Smooth muscle cell (in vitro differentiated cells): ENCODE results near the gene TGFB1. TPM values are rescaled to one million over a fixed set of nuclear protein-coding genes. Genes with fewer than 3 reads are reported as not detected.

Experiments used
- DNase-seq: peaks from one replicate; lab custom pipeline; 2025; ENCODE audit not compliant: unreplicated experiment; lab: John Stamatoyannopoulos, UW
- H2AFZ ChIP-seq: fragments of 200-600 bp; sonication (generic); 2 replicates; pipeline ENCODE4 v1.6.0; 2016; ENCODE audit warnings: antibody characterized with exemption, low read depth, mild to moderate bottlenecking
- H3F3A ChIP-seq: fragments of 200-600 bp; sonication (generic); 2 replicates; pipeline ENCODE4 v1.6.0; 2017; ENCODE audit warnings: antibody characterized with exemption, low read depth
- H3K27ac ChIP-seq: fragments of 200-600 bp; sonication (generic); 2 replicates; pipeline ENCODE4 v1.5.1; 2016; ENCODE audit warnings: low read depth, mild to moderate bottlenecking
- H3K27me3 ChIP-seq: fragments of 200-600 bp; sonication (generic); 2 replicates; pipeline ENCODE4 v1.6.1; 2016; ENCODE audit warnings: low read depth, mild to moderate bottlenecking
- H3K36me3 ChIP-seq: fragments of 200-600 bp; sonication (generic); 2 replicates; pipeline ENCODE4 v1.5.1; 2016; ENCODE audit warnings: low read depth
- H3K4me1 ChIP-seq: fragments of 200-600 bp; sonication (generic); 2 replicates; pipeline ENCODE4 v1.5.1; 2016; ENCODE audit warnings: low read depth
- H3K4me2 ChIP-seq: fragments of 200-600 bp; sonication (generic); 2 replicates; pipeline ENCODE4 v1.6.0; 2016; ENCODE audit warnings: mild to moderate bottlenecking
- H3K4me3 ChIP-seq: fragments of 200-600 bp; sonication (generic); 2 replicates; pipeline ENCODE4 v1.5.1; 2016; ENCODE audit warnings: mild to moderate bottlenecking
- H3K79me2 ChIP-seq: fragments of 200-600 bp; sonication (generic); 2 replicates; pipeline ENCODE4 v1.6.0; 2016; ENCODE audit warnings: low read depth, mild to moderate bottlenecking
- H3K9ac ChIP-seq: fragments of 200-600 bp; sonication (generic); 2 replicates; pipeline ENCODE4 v1.6.0; 2016; ENCODE audit warnings: low read depth
- H3K9me3 ChIP-seq: fragments of 200-600 bp; sonication (generic); replicated peaks from 2 replicates; pipeline ENCODE4 v1.5.1; 2016; ENCODE audit warnings: low read depth
- H4K20me1 ChIP-seq: fragments of 200-600 bp; sonication (generic); 2 replicates; pipeline ENCODE4 v1.6.0; 2016; ENCODE audit warnings: low read depth
- CTCF ChIP-seq: fragments of 200-600 bp; sonication (generic); IDR thresholded peaks from 2 replicates; pipeline ENCODE4 v1.5.1; 2017; ENCODE audit warnings: borderline replicate concordance, mild to moderate bottlenecking, antibody characterized with exemption; ENCODE audit not compliant: insufficient read depth, poor library complexity, severe bottlenecking
- WGBS: methylation state at CpG from one replicate; pipeline ENCODE4 v1.1.7; 2016; ENCODE audit warnings: low lambda C conversion rate; 5-methylcytosine and 5-hydroxymethylcytosine counted together
- polyA plus RNA-seq: library from polyadenylated mRNA; unstranded; fragments of >200 nt; fragmentation: Nextera tagmentation; extraction: Ambion mirVana; gene quantifications from 2 replicates; pipeline ENCODE4 v1.2.1, GENCODE V29; 2016
- total RNA-seq: library from RNA; depleted of rRNA; stranded (reverse); fragments of >200 nt; gene quantifications from 2 replicates; pipeline ENCODE4 v1.2.3, GENCODE V29; 2014

The TGFB1 gene
- total and polyA plus RNA-seq, 2 experiments from 2014 or later: 51.7 to 199 TPM

GRCh38 chr19:41369769-41370168 lies 16.0 kb upstream of the TGFB1 start:
- Histone ChIP-seq H3K27me3 (no peaks in the 10 kb centered on the region), H3K9me3 (no peaks in the 10 kb centered on the region), H3F3A (peaks cover 3% of the 10 kb centered on the region), H4K20me1 (no peaks in the 10 kb centered on the region), H3K4me3 (no peak overlapping the region), H3K4me2 (no peak overlapping the region), H3K9ac (no peak overlapping the region), H3K4me1 (peaks cover 2% of the 10 kb centered on the region), H2AFZ (no peak overlapping the region), H3K27ac (no peak overlapping the region), H3K79me2 (peaks cover 52% of the 10 kb centered on the region), H3K36me3 (no peaks in the 10 kb centered on the region)
- WGBS: 100% methylated on average over 2 of the region's 2 CpGs
- TF ChIP-seq CTCF: no peak
- no peak for DNase-seq

GRCh38 chr19:41367848-41368301 lies 14.2 kb upstream of the TGFB1 start:
- Histone ChIP-seq H3K4me3 (no peak overlapping the region), H3K4me1 (peaks cover 5% of the 10 kb centered on the region), H2AFZ (no peak overlapping the region), H3K27ac (peak overlapping the region; percentile 84), H3K9me3 (no peaks in the 10 kb centered on the region), H4K20me1 (no peaks in the 10 kb centered on the region), H3F3A (peaks cover 3% of the 10 kb centered on the region), H3K4me2 (peak overlapping the region; percentile 7), H3K79me2 (peaks cover 52% of the 10 kb centered on the region), H3K36me3 (no peaks in the 10 kb centered on the region), H3K27me3 (no peaks in the 10 kb centered on the region), H3K9ac (no peak overlapping the region)
- no peak for DNase-seq
- no peak for TF ChIP-seq CTCF
- 17% methylated on average over 6 of the region's 6 CpGs for WGBS

GRCh38 chr19:41366089-41366488 lies 12.4 kb upstream of the TGFB1 start:
- Histone ChIP-seq H3K36me3 (no peaks in the 10 kb centered on the region), H3K4me1 (peaks cover 5% of the 10 kb centered on the region), H3K4me2 (no peak overlapping the region), H3K27me3 (no peaks in the 10 kb centered on the region), H3K4me3 (no peak overlapping the region), H3K27ac (peak overlapping the region; percentile 84), H3K9me3 (no peaks in the 10 kb centered on the region), H3K79me2 (peaks cover 39% of the 10 kb centered on the region), H2AFZ (no peak overlapping the region), H4K20me1 (no peaks in the 10 kb centered on the region), H3F3A (peaks cover 3% of the 10 kb centered on the region), H3K9ac (no peak overlapping the region)
- peak; percentile 14 for TF ChIP-seq CTCF
- no peak for DNase-seq
- WGBS: 94% methylated on average over 1 of the region's 1 CpG

GRCh38 chr19:41364524-41365391 lies 11.0 kb upstream of the TGFB1 start:
- Histone ChIP-seq H3K36me3 (no peaks in the 10 kb centered on the region), H2AFZ (peak overlapping the region; percentile 21), H3K4me3 (peak overlapping the region; percentile 78), H3K9me3 (no peaks in the 10 kb centered on the region), H3K27me3 (no peaks in the 10 kb centered on the region), H3K4me1 (peaks cover 5% of the 10 kb centered on the region), H3K9ac (peak overlapping the region; percentile 99), H3K4me2 (peak overlapping the region; percentile 79), H3K79me2 (peaks cover 35% of the 10 kb centered on the region), H4K20me1 (no peaks in the 10 kb centered on the region), H3F3A (peaks cover 3% of the 10 kb centered on the region), H3K27ac (peak overlapping the region; percentile 100)
- no peak for TF ChIP-seq CTCF
- 85% methylated on average over 14 of the region's 14 CpGs for WGBS
- no peak for DNase-seq
